GM23338 (cell line): ENCODE data around the gene CLDN24. TPM values are rescaled to one million over a fixed set of nuclear protein-coding genes. Genes with fewer than 3 reads are reported as not detected.

Experiments used
- ATAC-seq: fragments of 200-7000 bp; cut with Tn5 transposase; 3 replicates; pipeline ENCODE4 v1.9.1; 2020
- DNase-seq: peaks from one replicate; pipeline ENCODE4 v3.0.0-alpha.2; 2015; ENCODE audit warnings: low spot score
- H2AFZ ChIP-seq: fragments of 200-600 bp; sonication (generic); 2 replicates; pipeline ENCODE4 v1.8.0; 2016; ENCODE audit warnings: antibody characterized with exemption, mild to moderate bottlenecking, moderate library complexity
- H3F3A ChIP-seq: fragments of 200-600 bp; sonication (generic); replicated peaks from 2 replicates; pipeline ENCODE4 v1.8.0; 2017; ENCODE audit warnings: antibody characterized with exemption, mixed run types, low read depth
- H3K27ac ChIP-seq: fragments of 200-600 bp; sonication (generic); 2 replicates; pipeline ENCODE4 v1.6.1; 2016; ENCODE audit warnings: low read depth
- H3K27me3 ChIP-seq: fragments of 200-600 bp; sonication (generic); 2 replicates; pipeline ENCODE4 v1.8.0; 2016; ENCODE audit warnings: mild to moderate bottlenecking, mixed run types, moderate library complexity; ENCODE audit not compliant: insufficient read depth
- H3K36me3 ChIP-seq: fragments of 200-600 bp; sonication (generic); 2 replicates; pipeline ENCODE4 v1.8.0; 2016; ENCODE audit warnings: mild to moderate bottlenecking; ENCODE audit not compliant: insufficient read depth
- H3K4me1 ChIP-seq: fragments of 200-600 bp; sonication (generic); 2 replicates; pipeline ENCODE4 v1.8.0; 2016; ENCODE audit warnings: mild to moderate bottlenecking, moderate library complexity; ENCODE audit not compliant: insufficient read depth
- H3K4me2 ChIP-seq: fragments of 200-600 bp; sonication (generic); 2 replicates; pipeline ENCODE4 v1.7.1; 2017; ENCODE audit warnings: mixed run types
- H3K4me3 ChIP-seq: fragments of 200-600 bp; sonication (generic); 2 replicates; pipeline ENCODE4 v1.6.1; 2016; ENCODE audit warnings: mixed run types
- H3K79me2 ChIP-seq: fragments of 200-600 bp; sonication (generic); replicated peaks from 2 replicates; pipeline ENCODE4 v1.8.0; 2017; ENCODE audit warnings: mild to moderate bottlenecking; ENCODE audit not compliant: insufficient read depth
- H3K9me2 ChIP-seq: fragments of 200-600 bp; sonication (generic); 2 replicates; pipeline ENCODE4 v1.8.0; 2017; ENCODE audit not compliant: insufficient read depth
- H4K20me1 ChIP-seq: fragments of 200-600 bp; sonication (generic); replicated peaks from 2 replicates; pipeline ENCODE4 v1.8.0; 2017; ENCODE audit warnings: mild to moderate bottlenecking; ENCODE audit not compliant: insufficient read depth
- H3K27ac Mint-ChIP-seq: 2 replicates; pipeline ENCODE4 v1.8.0; 2020; ENCODE audit warnings: inconsistent platforms, mild to moderate bottlenecking, moderate library complexity, mixed read lengths
- H3K27me3 Mint-ChIP-seq: 3 replicates; pipeline ENCODE4 v1.8.0; 2022; ENCODE audit warnings: low read depth, mild to moderate bottlenecking, moderate library complexity, mixed read lengths, inconsistent platforms; ENCODE audit not compliant: insufficient read depth, poor library complexity
- H3K36me3 Mint-ChIP-seq: 3 replicates; pipeline ENCODE4 v1.8.0; 2021; ENCODE audit warnings: low read depth, mild to moderate bottlenecking, inconsistent platforms, moderate library complexity, mixed read lengths
- H3K4me1 Mint-ChIP-seq: 3 replicates; pipeline ENCODE4 v1.8.0; 2020; ENCODE audit warnings: mild to moderate bottlenecking, inconsistent platforms, mixed read lengths
- H3K4me3 Mint-ChIP-seq: 3 replicates; pipeline ENCODE4 v1.8.0; 2021; ENCODE audit warnings: moderate library complexity, mild to moderate bottlenecking, inconsistent platforms, mixed read lengths
- H3K9me3 Mint-ChIP-seq: 3 replicates; pipeline ENCODE4 v1.8.0; 2020; ENCODE audit warnings: moderate library complexity, mild to moderate bottlenecking, inconsistent platforms, mixed read lengths
- CREB1 ChIP-seq: fragments of 250-450 bp; sonication (Bioruptor Pico); IDR thresholded peaks from 2 replicates; pipeline ENCODE4 v1.5.0; 2020; ENCODE audit warnings: low read depth, mild to moderate bottlenecking, moderate library complexity
- EZH2phosphoT487 ChIP-seq: fragments of 200-600 bp; sonication (generic); IDR thresholded peaks from one replicate; pipeline ENCODE4 v1.8.1; 2018; ENCODE audit warnings: antibody characterized with exemption; ENCODE audit not compliant: unreplicated experiment
- JUNB ChIP-seq: IDR thresholded peaks from one replicate; pipeline ENCODE4 v1.6.1; 2016; ENCODE audit warnings: antibody characterized with exemption; ENCODE audit not compliant: unreplicated experiment
- POLR2AphosphoS5 ChIP-seq: IDR thresholded peaks from 2 replicates; pipeline ENCODE4 v1.6.1; 2016; ENCODE audit warnings: antibody characterized with exemption, low read depth
- ZNF331 ChIP-seq: fragments of 250-450 bp; sonication (Bioruptor Pico); IDR thresholded peaks from 2 replicates; pipeline ENCODE4 v1.5.0; 2020; ENCODE audit warnings: low read depth, mild to moderate bottlenecking, moderate library complexity
- polyA plus RNA-seq: library from polyadenylated mRNA; unstranded; fragments of >200 nt; fragmentation: Nextera tagmentation; extraction: Ambion mirVana; gene quantifications from 2 replicates; pipeline ENCODE4 v1.2.1, GENCODE V29; 2016
- total RNA-seq: library from RNA; depleted of rRNA; stranded (reverse); fragments of >200 nt; shearing (Covaris generic); gene quantifications from 2 replicates; pipeline ENCODE4 v1.2.3, GENCODE V29; 2014
- TF ChIP-seq, protein P1 (sequence below): IDR thresholded peaks from one replicate; pipeline ENCODE4 v1.6.1; 2018; ENCODE audit warnings: antibody characterized with exemption; ENCODE audit not compliant: unreplicated experiment
- TF ChIP-seq, protein P2 (sequence below): fragments of 250-450 bp; sonication (Bioruptor Pico); IDR thresholded peaks from 2 replicates; pipeline ENCODE4 v1.5.0; 2020; ENCODE audit warnings: mild to moderate bottlenecking, moderate library complexity

The CLDN24 gene
- total and polyA plus RNA-seq, 2 experiments from 2014 or later = not detected

DNA sequence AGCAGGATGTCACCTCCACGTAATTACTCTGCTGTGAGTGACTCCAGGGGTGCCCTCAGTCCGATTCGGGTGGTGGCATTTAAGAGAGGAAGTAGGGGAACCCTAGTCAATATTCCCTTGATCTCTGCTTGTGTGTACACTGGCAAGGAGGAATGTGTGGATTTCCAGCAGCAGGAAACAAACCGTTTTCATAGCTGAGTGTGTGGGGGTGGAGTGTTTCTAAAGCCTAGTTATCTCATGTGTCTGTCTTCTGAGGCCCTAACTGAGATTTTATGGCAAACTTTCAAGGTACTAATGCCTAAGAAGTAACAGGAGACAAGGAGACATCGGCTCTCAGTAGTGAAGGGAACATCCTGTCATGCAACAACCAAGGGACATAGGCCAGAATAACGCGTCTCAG lies 6.6 kb upstream of the CLDN24 start:
- DNase-seq (no peak), ATAC-seq (no peak)
- TF ChIP-seq CREB1 (CRISPR knock-in tag) = no peak
- TF ChIP-seq, protein P1, sequence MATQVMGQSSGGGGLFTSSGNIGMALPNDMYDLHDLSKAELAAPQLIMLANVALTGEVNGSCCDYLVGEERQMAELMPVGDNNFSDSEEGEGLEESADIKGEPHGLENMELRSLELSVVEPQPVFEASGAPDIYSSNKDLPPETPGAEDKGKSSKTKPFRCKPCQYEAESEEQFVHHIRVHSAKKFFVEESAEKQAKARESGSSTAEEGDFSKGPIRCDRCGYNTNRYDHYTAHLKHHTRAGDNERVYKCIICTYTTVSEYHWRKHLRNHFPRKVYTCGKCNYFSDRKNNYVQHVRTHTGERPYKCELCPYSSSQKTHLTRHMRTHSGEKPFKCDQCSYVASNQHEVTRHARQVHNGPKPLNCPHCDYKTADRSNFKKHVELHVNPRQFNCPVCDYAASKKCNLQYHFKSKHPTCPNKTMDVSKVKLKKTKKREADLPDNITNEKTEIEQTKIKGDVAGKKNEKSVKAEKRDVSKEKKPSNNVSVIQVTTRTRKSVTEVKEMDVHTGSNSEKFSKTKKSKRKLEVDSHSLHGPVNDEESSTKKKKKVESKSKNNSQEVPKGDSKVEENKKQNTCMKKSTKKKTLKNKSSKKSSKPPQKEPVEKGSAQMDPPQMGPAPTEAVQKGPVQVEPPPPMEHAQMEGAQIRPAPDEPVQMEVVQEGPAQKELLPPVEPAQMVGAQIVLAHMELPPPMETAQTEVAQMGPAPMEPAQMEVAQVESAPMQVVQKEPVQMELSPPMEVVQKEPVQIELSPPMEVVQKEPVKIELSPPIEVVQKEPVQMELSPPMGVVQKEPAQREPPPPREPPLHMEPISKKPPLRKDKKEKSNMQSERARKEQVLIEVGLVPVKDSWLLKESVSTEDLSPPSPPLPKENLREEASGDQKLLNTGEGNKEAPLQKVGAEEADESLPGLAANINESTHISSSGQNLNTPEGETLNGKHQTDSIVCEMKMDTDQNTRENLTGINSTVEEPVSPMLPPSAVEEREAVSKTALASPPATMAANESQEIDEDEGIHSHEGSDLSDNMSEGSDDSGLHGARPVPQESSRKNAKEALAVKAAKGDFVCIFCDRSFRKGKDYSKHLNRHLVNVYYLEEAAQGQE = no peak
- Mint-ChIP-seq H3K36me3 (peaks cover 12% of the 10 kb centered on the region; the same call in 2 of the 3 replicates), H3K4me1 (no peaks in the 10 kb centered on the region; the same call in 2 of the 3 replicates), H3K4me3 (no peak overlapping the region), H3K9me3 (peaks cover 24% of the 10 kb centered on the region), H3K27me3 (peaks cover 14% of the 10 kb centered on the region), H3K27ac (no peak overlapping the region)
- Histone ChIP-seq H3K4me1 (no peaks in the 10 kb centered on the region), H3F3A (no peaks in the 10 kb centered on the region), H3K4me3 (no peak overlapping the region), H3K79me2 (no peaks in the 10 kb centered on the region), H2AFZ (no peak overlapping the region), H3K9me2 (no peaks in the 10 kb centered on the region), H3K27me3 (no peaks in the 10 kb centered on the region), H4K20me1 (no peaks in the 10 kb centered on the region), H3K27ac (no peak overlapping the region), H3K4me2 (no peak overlapping the region), H3K36me3 (no peaks in the 10 kb centered on the region)

DNA sequence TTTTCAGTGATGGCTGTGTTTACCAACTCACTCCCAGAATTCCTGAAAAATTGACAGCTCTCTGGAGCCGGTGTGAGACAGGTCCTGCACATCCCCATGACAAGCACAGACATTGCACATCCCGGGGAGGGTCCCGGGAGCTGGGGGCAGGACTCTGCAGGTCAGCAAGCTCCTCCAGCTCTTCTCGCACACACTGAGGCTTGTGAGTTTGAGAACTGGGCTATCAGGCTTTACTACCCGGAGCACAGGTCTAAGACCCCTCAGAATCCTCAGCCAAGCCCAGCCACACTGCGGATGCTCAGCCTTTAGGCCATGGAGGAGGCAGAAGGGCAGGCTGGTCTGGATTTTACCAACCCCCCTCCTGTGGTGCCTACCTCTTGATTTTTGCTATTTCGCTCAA lies 5.6 kb upstream of the CLDN24 start:
- Mint-ChIP-seq H3K4me1 (no peaks in the 10 kb centered on the region; the same call in 2 of the 3 replicates), H3K9me3 (peaks cover 24% of the 10 kb centered on the region), H3K27me3 (peaks cover 18% of the 10 kb centered on the region), H3K4me3 (no peak overlapping the region), H3K27ac (no peak overlapping the region), H3K36me3 (peaks cover 12% of the 10 kb centered on the region; the same call in 2 of the 3 replicates)
- Histone ChIP-seq H3K4me2 (no peak overlapping the region), H3K27me3 (no peaks in the 10 kb centered on the region), H4K20me1 (no peaks in the 10 kb centered on the region), H3K79me2 (no peaks in the 10 kb centered on the region), H3K27ac (no peak overlapping the region), H3K4me3 (no peak overlapping the region), H3F3A (no peaks in the 10 kb centered on the region), H3K36me3 (no peaks in the 10 kb centered on the region), H2AFZ (no peak overlapping the region), H3K4me1 (no peaks in the 10 kb centered on the region), H3K9me2 (no peaks in the 10 kb centered on the region)
- DNase-seq (no peak), ATAC-seq (no peak)
- TF ChIP-seq JUNB = no peak
- TF ChIP-seq, protein P2, sequence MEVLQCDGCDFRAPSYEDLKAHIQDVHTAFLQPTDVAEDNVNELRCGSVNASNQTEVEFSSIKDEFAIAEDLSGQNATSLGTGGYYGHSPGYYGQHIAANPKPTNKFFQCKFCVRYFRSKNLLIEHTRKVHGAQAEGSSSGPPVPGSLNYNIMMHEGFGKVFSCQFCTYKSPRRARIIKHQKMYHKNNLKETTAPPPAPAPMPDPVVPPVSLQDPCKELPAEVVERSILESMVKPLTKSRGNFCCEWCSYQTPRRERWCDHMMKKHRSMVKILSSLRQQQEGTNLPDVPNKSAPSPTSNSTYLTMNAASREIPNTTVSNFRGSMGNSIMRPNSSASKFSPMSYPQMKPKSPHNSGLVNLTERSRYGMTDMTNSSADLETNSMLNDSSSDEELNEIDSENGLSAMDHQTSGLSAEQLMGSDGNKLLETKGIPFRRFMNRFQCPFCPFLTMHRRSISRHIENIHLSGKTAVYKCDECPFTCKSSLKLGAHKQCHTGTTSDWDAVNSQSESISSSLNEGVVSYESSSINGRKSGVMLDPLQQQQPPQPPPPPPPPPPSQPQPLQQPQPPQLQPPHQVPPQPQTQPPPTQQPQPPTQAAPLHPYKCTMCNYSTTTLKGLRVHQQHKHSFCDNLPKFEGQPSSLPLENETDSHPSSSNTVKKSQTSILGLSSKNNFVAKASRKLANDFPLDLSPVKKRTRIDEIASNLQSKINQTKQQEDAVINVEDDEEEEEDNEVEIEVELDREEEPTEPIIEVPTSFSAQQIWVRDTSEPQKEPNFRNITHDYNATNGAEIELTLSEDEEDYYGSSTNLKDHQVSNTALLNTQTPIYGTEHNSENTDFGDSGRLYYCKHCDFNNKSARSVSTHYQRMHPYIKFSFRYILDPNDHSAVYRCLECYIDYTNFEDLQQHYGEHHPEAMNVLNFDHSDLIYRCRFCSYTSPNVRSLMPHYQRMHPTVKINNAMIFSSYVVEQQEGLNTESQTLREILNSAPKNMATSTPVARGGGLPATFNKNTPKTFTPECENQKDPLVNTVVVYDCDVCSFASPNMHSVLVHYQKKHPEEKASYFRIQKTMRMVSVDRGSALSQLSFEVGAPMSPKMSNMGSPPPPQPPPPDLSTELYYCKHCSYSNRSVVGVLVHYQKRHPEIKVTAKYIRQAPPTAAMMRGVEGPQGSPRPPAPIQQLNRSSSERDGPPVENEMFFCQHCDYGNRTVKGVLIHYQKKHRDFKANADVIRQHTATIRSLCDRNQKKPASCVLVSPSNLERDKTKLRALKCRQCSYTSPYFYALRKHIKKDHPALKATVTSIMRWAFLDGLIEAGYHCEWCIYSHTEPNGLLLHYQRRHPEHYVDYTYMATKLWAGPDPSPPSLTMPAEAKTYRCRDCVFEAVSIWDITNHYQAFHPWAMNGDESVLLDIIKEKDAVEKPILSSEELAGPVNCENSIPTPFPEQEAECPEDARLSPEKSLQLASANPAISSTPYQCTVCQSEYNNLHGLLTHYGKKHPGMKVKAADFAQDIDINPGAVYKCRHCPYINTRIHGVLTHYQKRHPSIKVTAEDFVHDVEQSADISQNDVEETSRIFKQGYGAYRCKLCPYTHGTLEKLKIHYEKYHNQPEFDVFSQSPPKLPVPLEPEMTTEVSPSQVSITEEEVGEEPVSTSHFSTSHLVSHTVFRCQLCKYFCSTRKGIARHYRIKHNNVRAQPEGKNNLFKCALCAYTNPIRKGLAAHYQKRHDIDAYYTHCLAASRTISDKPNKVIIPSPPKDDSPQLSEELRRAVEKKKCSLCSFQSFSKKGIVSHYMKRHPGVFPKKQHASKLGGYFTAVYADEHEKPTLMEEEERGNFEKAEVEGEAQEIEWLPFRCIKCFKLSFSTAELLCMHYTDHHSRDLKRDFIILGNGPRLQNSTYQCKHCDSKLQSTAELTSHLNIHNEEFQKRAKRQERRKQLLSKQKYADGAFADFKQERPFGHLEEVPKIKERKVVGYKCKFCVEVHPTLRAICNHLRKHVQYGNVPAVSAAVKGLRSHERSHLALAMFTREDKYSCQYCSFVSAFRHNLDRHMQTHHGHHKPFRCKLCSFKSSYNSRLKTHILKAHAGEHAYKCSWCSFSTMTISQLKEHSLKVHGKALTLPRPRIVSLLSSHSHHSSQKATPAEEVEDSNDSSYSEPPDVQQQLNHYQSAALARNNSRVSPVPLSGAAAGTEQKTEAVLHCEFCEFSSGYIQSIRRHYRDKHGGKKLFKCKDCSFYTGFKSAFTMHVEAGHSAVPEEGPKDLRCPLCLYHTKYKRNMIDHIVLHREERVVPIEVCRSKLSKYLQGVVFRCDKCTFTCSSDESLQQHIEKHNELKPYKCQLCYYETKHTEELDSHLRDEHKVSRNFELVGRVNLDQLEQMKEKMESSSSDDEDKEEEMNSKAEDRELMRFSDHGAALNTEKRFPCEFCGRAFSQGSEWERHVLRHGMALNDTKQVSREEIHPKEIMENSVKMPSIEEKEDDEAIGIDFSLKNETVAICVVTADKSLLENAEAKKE (CRISPR knock-in tag) = no peak
- no peak for TF ChIP-seq ZNF331 (CRISPR knock-in tag)
- no peak for TF ChIP-seq POLR2AphosphoS5
- TF ChIP-seq, protein P1 = no peak
- TF ChIP-seq EZH2phosphoT487 = no peak
